ENCODE measurements around the gene TAF1C. TPM values are rescaled to one million over a fixed set of nuclear protein-coding genes. Genes with fewer than 3 reads are reported as not detected.

TAF1C gene
- total and polyA plus RNA-seq, 9 of the 15 experiments (the other 6 are each of a cell fraction or from before 2014, with no cell fraction given): 1.5 to 74.8 (median 21.0) TPM

DNA sequence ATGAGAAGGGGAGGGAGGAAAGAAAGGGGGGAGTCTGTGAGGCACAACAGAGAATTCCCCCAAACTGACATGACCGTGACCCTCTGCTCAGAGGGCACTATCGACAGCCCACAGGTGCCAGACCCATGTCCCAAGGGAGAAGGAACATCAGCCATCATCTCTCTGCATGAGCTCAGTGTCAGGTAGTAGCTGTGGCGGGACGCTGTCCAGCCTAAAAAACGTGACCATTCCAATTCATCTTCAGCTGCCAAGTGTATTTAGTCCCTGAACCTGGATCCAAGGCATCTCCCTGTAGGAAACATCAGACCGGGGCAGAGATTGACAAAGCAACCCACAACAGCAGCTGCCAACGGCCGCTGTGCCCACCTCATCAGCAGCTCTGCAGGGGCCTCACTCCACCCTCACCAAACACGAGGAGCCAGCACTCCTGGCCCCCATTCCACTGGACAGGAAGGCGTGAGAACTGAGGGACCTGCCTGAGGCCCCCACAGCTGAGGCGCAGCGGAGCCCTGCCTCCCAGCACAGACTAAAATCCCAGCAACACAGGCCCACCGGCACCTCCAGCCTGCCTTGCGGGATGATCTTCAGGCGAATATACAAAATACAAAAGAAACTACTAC, 8.6 kb downstream of the TAF1C start (continued):
- TF ChIP-seq, protein P1, sequence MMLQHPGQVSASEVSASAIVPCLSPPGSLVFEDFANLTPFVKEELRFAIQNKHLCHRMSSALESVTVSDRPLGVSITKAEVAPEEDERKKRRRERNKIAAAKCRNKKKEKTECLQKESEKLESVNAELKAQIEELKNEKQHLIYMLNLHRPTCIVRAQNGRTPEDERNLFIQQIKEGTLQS (IDR thresholded peaks at IDR 0.05): no peak
- TF ChIP-seq, protein P1 (CRISPR knock-in tag; conservative IDR thresholded peaks at IDR 0.05): no peak
- TF ChIP-seq RBFOX2 (IDR thresholded peaks at IDR 0.05; ENCODE audit: low read depth, low read length) (0 out of 2 replicates have a peak, but pooled peaks have one; percentile 27), SRSF7 (optimal IDR thresholded peaks at IDR 0.05; ENCODE audit: low read depth, low read length) (no peak), MCM2 (IDR thresholded peaks at IDR 0.05; ENCODE audit: low read depth) (no peak), POLR2G (IDR thresholded peaks at IDR 0.05; ENCODE audit: low read depth, low read length) (peak; percentile 62)
- TF ChIP-seq, protein P2, sequence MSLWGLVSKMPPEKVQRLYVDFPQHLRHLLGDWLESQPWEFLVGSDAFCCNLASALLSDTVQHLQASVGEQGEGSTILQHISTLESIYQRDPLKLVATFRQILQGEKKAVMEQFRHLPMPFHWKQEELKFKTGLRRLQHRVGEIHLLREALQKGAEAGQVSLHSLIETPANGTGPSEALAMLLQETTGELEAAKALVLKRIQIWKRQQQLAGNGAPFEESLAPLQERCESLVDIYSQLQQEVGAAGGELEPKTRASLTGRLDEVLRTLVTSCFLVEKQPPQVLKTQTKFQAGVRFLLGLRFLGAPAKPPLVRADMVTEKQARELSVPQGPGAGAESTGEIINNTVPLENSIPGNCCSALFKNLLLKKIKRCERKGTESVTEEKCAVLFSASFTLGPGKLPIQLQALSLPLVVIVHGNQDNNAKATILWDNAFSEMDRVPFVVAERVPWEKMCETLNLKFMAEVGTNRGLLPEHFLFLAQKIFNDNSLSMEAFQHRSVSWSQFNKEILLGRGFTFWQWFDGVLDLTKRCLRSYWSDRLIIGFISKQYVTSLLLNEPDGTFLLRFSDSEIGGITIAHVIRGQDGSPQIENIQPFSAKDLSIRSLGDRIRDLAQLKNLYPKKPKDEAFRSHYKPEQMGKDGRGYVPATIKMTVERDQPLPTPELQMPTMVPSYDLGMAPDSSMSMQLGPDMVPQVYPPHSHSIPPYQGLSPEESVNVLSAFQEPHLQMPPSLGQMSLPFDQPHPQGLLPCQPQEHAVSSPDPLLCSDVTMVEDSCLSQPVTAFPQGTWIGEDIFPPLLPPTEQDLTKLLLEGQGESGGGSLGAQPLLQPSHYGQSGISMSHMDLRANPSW (CRISPR knock-in tag; IDR thresholded peaks at IDR 0.05): no peak
